Loucy (cell line): Measurements from ENCODE around the gene SGPL1.

Source experiments
- H2AFZ ChIP-seq: fragments of 200-600 bp; sonication (generic); 2 replicates; pipeline ENCODE4 v1.6.0; 2016; ENCODE audit warnings: antibody characterized with exemption, mild to moderate bottlenecking, low read length, moderate library complexity
- H3F3A ChIP-seq: fragments of 200-600 bp; 2 replicates; pipeline ENCODE4 v1.6.0; 2016; ENCODE audit warnings: antibody characterized with exemption, low read depth, mild to moderate bottlenecking
- H3K27me3 ChIP-seq: fragments of 200-600 bp; sonication (generic); 2 replicates; pipeline ENCODE4 v1.6.1; 2014; ENCODE audit warnings: low read length, mild to moderate bottlenecking; ENCODE audit not compliant: insufficient read depth, poor library complexity, severe bottlenecking
- H3K36me3 ChIP-seq: fragments of 200-600 bp; sonication (generic); 2 replicates; pipeline ENCODE4 v1.6.1; 2016; ENCODE audit warnings: low read length; ENCODE audit not compliant: insufficient read depth
- H3K4me1 ChIP-seq: fragments of 200-600 bp; sonication (generic); 2 replicates; pipeline ENCODE4 v1.5.1; 2014; ENCODE audit warnings: low read length, mild to moderate bottlenecking; ENCODE audit not compliant: insufficient read depth, poor library complexity, severe bottlenecking
- H3K4me2 ChIP-seq: fragments of 200-600 bp; sonication (generic); 2 replicates; pipeline ENCODE4 v1.6.0; 2014; ENCODE audit warnings: antibody characterized with exemption, low read length, low read depth, mild to moderate bottlenecking; ENCODE audit not compliant: poor library complexity, severe bottlenecking
- H3K4me3 ChIP-seq: fragments of 200-600 bp; sonication (generic); 2 replicates; pipeline ENCODE4 v1.5.1; 2014; ENCODE audit warnings: low read length, mild to moderate bottlenecking, mixed read lengths; ENCODE audit not compliant: poor library complexity, severe bottlenecking
- H3K79me2 ChIP-seq: fragments of 200-600 bp; sonication (generic); 2 replicates; pipeline ENCODE4 v1.6.1; 2014; ENCODE audit warnings: low read length; ENCODE audit not compliant: insufficient read depth
- H3K9ac ChIP-seq: fragments of 200-600 bp; sonication (generic); 2 replicates; pipeline ENCODE4 v1.6.0; 2014; ENCODE audit warnings: mild to moderate bottlenecking, low read depth, low read length, moderate library complexity; ENCODE audit not compliant: poor library complexity, severe bottlenecking
- H3K9me2 ChIP-seq: fragments of 200-600 bp; sonication (generic); replicated peaks from 2 replicates; pipeline ENCODE4 v1.6.1; 2016; ENCODE audit warnings: low read depth, low read length, mixed read lengths
- H3K9me3 ChIP-seq: fragments of 200-600 bp; sonication (generic); 2 replicates; pipeline ENCODE4 v1.6.1; 2014; ENCODE audit warnings: mild to moderate bottlenecking, antibody characterized with exemption, low read length, low read depth; ENCODE audit not compliant: insufficient read depth
- H4K20me1 ChIP-seq: fragments of 200-600 bp; sonication (generic); 2 replicates; pipeline ENCODE4 v1.6.0; 2014; ENCODE audit warnings: antibody characterized with exemption, low read length, mild to moderate bottlenecking; ENCODE audit not compliant: insufficient read depth, poor library complexity, severe bottlenecking
- CTCF ChIP-seq: fragments of 200-600 bp; sonication (generic); conservative IDR thresholded peaks from 2 replicates; pipeline ENCODE4 v1.5.1; 2014; ENCODE audit warnings: mild to moderate bottlenecking, antibody characterized with exemption, low read length
- EZH2phosphoT487 ChIP-seq: fragments of 200-600 bp; IDR thresholded peaks from 2 replicates; pipeline ENCODE4 v1.6.1; 2018; ENCODE audit warnings: antibody characterized with exemption, mild to moderate bottlenecking, moderate library complexity, borderline replicate concordance

Gene SGPL1

GRCh38 chr10:70799124-70799523 is 16.6 kb upstream of the SGPL1 start:
- Histone ChIP-seq H3K4me2 (no peak overlapping the region), H3K9me2 (no peaks in the 10 kb centered on the region), H3K27me3 (no peaks in the 10 kb centered on the region), H4K20me1 (no peaks in the 10 kb centered on the region), H3K36me3 (no peaks in the 10 kb centered on the region), H2AFZ (no peak overlapping the region), H3K9me3 (no peaks in the 10 kb centered on the region), H3K79me2 (no peaks in the 10 kb centered on the region), H3K4me1 (no peaks in the 10 kb centered on the region), H3F3A (0 out of 2 replicates have a peak, but pooled peaks cover 3% of the 10 kb centered on the region), H3K9ac (no peak overlapping the region), H3K4me3 (no peak overlapping the region)
- TF ChIP-seq EZH2phosphoT487 (no peak), CTCF (no peak)

GRCh38 chr10:70801854-70802253 is 13.9 kb upstream of the SGPL1 start:
- Histone ChIP-seq H3K4me1 (peaks cover 9% of the 10 kb centered on the region), H3K9me2 (no peaks in the 10 kb centered on the region), H3K9me3 (no peaks in the 10 kb centered on the region), H3K27me3 (no peaks in the 10 kb centered on the region), H3K9ac (no peak overlapping the region), H3K79me2 (no peaks in the 10 kb centered on the region), H3F3A (0 out of 2 replicates have a peak, but pooled peaks cover 3% of the 10 kb centered on the region), H3K4me2 (no peak overlapping the region), H4K20me1 (no peaks in the 10 kb centered on the region), H2AFZ (no peak overlapping the region), H3K4me3 (no peak overlapping the region), H3K36me3 (no peaks in the 10 kb centered on the region)
- no peak for TF ChIP-seq EZH2phosphoT487
- no peak for TF ChIP-seq CTCF

GRCh38 chr10:70803775-70804420 is 11.8 kb upstream of the SGPL1 start:
- H3K27me3 ChIP-seq: no peaks in the 10 kb centered on the region
- H3K9ac ChIP-seq: no peak overlapping the region
- no peaks in the 10 kb centered on the region for H3K79me2 ChIP-seq
- no peaks in the 10 kb centered on the region for H4K20me1 ChIP-seq
- no peaks in the 10 kb centered on the region for H3K9me2 ChIP-seq
- H3K4me2 ChIP-seq: no peak overlapping the region
- H3K9me3 ChIP-seq: no peaks in the 10 kb centered on the region
- no peak overlapping the region for H3K4me3 ChIP-seq
- H3K4me1 ChIP-seq: peaks cover 25% of the 10 kb centered on the region
- TF ChIP-seq CTCF: no peak
- TF ChIP-seq EZH2phosphoT487: no peak
- H2AFZ ChIP-seq: no peak overlapping the region
- H3K36me3 ChIP-seq: no peaks in the 10 kb centered on the region
- 0 out of 2 replicates have a peak, but pooled peaks cover 3% of the 10 kb centered on the region for H3F3A ChIP-seq
